ENCODE data around the gene DHTKD1.
A peak's percentile ranks its signal among the peaks of the same experiment; 100 is the strongest.
"Not testable (repeated sequence)": the region's sequence is repeated elsewhere in the genome, so short reads cannot be mapped to it uniquely, and the experiment has no call there.

DHTKD1 gene

DNA sequence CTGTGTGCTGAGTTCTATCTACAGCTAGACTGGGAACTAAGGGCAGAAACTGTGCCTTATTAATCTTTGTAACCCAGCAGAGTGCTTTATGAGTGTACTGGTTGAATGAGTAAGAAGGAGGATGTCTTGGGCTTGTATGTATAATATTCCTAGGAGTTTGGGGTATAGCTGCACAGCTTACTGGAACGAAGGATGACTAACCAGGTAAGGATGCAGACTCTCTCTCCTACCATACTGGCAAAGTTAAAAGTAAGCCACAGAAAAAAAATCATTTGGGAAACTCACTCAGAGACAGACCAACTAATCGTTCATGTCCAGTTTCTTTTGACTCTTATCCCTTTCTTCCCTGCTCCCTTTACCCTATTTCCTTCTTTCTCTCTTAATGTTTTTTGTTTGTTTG, 1.4 kb upstream of the DHTKD1 start:
- DNase-seq (ENCODE audit: low read depth): no peak

GRCh38 chr10:12071441-12071840, 2.7 kb downstream of the DHTKD1 start:
- DNase-seq (ENCODE audit: low read depth): not testable (repeated sequence)

DNA sequence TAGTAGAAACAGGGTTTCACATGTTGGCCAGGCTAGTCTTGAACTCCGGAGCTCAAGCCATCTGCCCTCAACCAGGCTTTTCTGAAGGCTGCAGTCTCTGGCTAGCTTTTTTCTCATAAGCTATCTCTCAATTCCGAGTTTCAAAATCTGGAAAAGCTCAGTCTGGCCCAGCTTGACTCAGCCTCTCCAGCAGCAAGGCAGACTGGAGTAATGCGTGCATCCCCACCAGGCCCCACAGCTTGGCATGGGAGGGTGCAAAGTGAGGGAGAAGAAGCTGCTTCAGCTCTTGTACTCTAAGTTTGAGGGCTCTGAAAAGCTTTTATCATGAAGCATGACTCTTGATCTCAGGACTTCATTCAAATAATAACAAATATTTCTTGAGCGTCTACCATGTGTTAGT, 4.8 kb downstream of the DHTKD1 start:
- no peak for DNase-seq (ENCODE audit: low read depth)

DNA sequence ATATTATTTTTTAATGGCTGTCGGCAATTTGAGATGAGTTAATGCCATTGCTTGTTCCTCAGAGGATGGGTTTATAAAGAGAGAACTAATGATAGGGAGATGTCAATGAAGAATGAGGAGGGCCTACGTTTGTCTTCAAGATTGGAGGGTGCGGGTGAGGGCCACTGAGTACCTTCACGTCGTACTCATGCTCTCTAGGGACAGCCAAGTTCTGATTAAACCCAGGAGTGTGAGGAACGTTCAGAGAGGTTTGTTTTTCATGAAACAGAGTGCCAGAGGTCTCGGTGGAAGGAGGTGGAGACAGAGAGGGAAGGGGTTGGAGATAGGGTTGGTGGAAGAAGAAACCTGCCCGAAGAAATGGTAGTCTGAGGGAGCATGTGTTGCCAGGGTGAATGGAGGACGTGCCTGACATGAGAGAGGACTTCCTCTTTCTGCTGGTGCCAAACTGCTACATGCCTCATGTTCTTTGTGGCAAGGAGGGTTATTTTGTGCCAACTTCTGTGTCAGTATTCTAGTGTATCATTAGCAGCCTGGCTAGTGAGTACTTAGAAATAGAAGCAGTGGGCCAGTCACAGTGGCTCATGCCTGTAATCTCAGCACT, 8.9 kb downstream of the DHTKD1 start:
- no peak for DNase-seq (ENCODE audit: low read depth)

- DNase-seq (ENCODE audit: low read depth): no peak
These were observed 12.7 kb downstream of the DHTKD1 start for GRCh38 chr10:12081470-12081869.

- DNase-seq (ENCODE audit: low read depth): no peak
These were observed 13.3 kb downstream of the DHTKD1 start for GRCh38 chr10:12081879-12082557.

- DNase-seq (ENCODE audit: low read depth): no peak
These were observed 20.2 kb downstream of the DHTKD1 start for GRCh38 chr10:12088919-12089318.

- DNase-seq (ENCODE audit: low read depth): no peak
These were observed 22.7 kb downstream of the DHTKD1 start for GRCh38 chr10:12091421-12091820.

GRCh38 chr10:12097361-12097760, 28.6 kb downstream of the DHTKD1 start:
- DNase-seq (ENCODE audit: low read depth): not testable (repeated sequence)

DNA sequence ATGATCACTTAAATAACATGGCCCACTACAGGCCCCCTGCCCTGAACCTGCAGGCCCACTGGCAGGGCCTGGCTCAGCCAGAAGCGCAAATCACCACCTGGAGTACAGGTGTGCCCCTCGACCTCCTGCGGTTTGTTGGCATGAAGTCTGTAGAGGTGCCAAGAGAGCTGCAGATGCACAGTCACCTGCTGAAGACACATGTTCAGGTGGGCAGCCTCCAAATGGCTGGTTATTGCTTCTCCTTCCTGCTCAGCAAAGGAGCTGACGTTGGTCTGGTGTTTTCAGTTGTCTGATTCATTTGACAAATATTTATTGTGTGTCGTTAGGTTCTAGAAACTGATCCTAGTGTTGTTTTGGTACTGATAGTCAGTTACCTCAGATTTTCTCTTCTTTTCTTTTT, 29.0 kb downstream of the DHTKD1 start:
- DNase-seq (ENCODE audit: low read depth): no peak

DNA sequence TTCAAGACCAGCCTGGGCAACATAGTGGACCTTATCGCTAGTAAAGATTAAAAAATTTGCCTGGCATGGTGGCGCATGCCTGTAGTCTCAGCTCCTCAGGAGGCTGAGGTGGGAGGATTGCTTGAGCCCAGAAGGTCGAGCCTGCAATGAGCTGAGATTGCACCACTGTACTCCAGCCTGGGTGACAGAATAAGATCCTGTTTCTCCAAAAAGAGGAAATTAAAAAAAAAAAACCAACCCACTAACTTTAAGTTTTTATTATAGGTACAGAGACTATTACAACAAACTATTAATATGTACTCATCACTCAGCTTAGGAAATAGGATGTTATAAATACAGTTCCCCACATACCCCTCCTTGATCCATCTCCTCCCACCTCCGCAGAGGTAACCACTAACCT, 30.2 kb downstream of the DHTKD1 start:
- DNase-seq (ENCODE audit: low read depth): no peak

GRCh38 chr10:12103802-12104201, 35.0 kb downstream of the DHTKD1 start:
- DNase-seq (ENCODE audit: low read depth): no peak

- no peak for DNase-seq (ENCODE audit: low read depth)
These were observed 39.0 kb downstream of the DHTKD1 start for GRCh38 chr10:12107781-12108180.

DNA sequence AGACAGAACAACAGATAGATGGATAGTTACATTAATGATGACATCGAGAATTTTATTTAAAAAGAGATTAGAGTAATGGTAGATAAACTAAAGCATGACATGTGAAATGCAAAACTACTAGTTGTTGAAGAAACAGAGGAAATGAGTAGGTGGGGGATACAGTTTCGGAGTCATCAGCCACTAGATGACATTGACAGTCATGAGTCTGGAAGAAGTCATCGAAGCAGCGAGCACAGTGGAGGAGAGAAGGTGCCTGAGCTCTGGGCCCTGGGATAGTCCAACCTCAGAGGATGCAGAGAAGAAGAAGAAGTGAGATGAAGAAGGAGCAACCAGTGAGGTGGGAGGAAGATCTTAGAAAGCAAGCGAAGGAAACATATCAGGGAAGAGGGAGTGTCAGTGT, 40.5 kb downstream of the DHTKD1 start:
- no peak for DNase-seq (ENCODE audit: low read depth)

GRCh38 chr10:12111528-12111927, 42.8 kb downstream of the DHTKD1 start:
- DNase-seq (ENCODE audit: low read depth): no peak

- no peak for DNase-seq (ENCODE audit: low read depth)
These were observed 44.9 kb downstream of the DHTKD1 start for GRCh38 chr10:12113627-12114026.

- DNase-seq (ENCODE audit: low read depth): no peak
These were observed 52.9 kb downstream of the DHTKD1 start for GRCh38 chr10:12121673-12122072.

DNA sequence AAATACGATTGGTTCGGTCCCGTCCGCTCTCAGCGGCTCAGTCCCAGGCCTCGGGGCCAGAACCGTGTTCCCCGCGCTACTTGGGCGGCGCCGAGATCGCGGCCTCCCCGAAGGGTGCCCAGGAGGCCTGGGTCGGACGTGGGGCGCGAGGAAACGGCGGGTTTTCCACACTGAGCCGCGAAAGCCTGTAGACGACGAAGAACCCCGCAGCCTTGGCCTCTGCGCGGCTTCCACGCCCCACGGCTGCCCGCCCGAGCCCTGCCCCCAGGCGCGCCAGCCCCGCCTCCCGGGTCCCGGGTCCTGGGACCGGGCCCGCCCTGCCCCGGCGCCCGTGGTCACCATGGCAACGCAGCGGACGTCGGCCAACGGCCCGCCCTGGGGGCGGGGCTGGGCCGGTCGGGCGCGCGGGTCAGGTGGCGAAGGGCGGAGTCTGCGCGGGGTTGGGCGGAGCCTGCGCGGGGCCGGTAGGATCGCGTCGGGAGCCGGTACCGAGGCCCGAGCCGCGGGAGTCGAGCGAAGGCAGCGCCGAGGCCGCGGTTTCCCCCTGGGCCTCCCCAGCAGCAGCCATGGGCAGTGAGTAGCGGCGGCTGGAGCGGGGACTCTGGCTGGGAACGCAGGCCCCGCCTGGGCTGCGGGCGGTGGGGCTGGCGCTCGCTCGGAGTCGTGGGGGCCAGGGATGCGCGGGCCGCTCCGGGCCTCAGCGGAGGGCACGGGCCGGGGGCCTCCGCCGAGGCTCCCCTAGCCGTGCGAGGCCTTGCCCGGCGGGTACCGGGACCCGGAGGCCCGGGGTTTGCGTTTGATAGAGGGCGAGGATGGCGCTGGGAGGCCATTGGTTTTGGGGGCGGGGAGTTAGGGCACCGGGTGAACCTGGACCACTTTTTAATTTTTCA, 60.7 kb downstream of the DHTKD1 start, which contains the start of gene SEC61A2:
Gene SEC61A2, plus strand, starts transcription at position 456 of the 890 bp plus-strand sequence. Its CDS starts 111 bp downstream, at position 567.
- peak; percentile 97 for DNase-seq (ENCODE audit: low read depth)

- no peak for DNase-seq (ENCODE audit: low read depth)
These were observed 61.6 kb downstream of the DHTKD1 start for GRCh38 chr10:12130237-12130872.

GRCh38 chr10:12135631-12136030, 66.9 kb downstream of the DHTKD1 start:
- DNase-seq (ENCODE audit: low read depth): no peak

GRCh38 chr10:12140038-12140437, 71.3 kb downstream of the DHTKD1 start:
- no peak for DNase-seq (ENCODE audit: low read depth)

GRCh38 chr10:12144538-12144937, 75.8 kb downstream of the DHTKD1 start:
- DNase-seq (ENCODE audit: low read depth): no peak

Data from stimulated activated CD8-positive, alpha-beta memory T cell treated with anti-CD3 and anti-CD28 coated beads, Interleukin-12 subunit alpha, Interleukin-12 subunit beta, amount 100 ng/mL, for 4 hours (primary cell).